Activated CD4-positive, alpha-beta memory T cell treated with anti-CD3 and anti-CD28 coated beads, Interleukin-2, amount 10 ng/mL, durations not matched to agents 7 days and 5 days (primary cell): ENCODE data around the gene CHN2. TPM values are rescaled to one million over a fixed set of nuclear protein-coding genes. Genes with fewer than 3 reads are reported as not detected.
A peak's percentile ranks its signal among the peaks of the same experiment; 100 is the strongest.

ENCODE experiments used
- CTCF ChIA-PET: fragments of 350-600 bp; sonication (Branson Sonifier 250); formaldehyde crosslinking; loops from one replicate; lab custom pipeline; 2021; ENCODE audit warnings: antibody characterized with exemption, inconsistent platforms; lab: Charles Lee
- POLR2A ChIA-PET: fragments of 350-600 bp; sonication (Branson Sonifier 250); formaldehyde crosslinking; loops from one replicate; lab custom pipeline; 2021; ENCODE audit warnings: antibody characterized with exemption; lab: Charles Lee
- DNase-seq: peaks from one replicate; pipeline ENCODE4 v3.0.0-alpha.2; 2020
- H3K27ac Mint-ChIP-seq: one replicate; pipeline ENCODE4 v1.8.0; 2021; ENCODE audit warnings: mild to moderate bottlenecking, mixed read lengths
- H3K27me3 Mint-ChIP-seq: one replicate; pipeline ENCODE4 v1.8.0; 2021; ENCODE audit warnings: mixed read lengths
- H3K36me3 Mint-ChIP-seq: one replicate; pipeline ENCODE4 v1.8.0; 2021; ENCODE audit warnings: low read depth, mixed read lengths
- H3K4me1 Mint-ChIP-seq: one replicate; pipeline ENCODE4 v1.8.0; 2021; ENCODE audit warnings: mixed read lengths
- H3K4me3 Mint-ChIP-seq: one replicate; pipeline ENCODE4 v1.8.0; 2021; ENCODE audit warnings: mild to moderate bottlenecking, mixed read lengths
- H3K9me3 Mint-ChIP-seq: one replicate; pipeline ENCODE4 v1.8.0; 2021; ENCODE audit warnings: mixed read lengths
- total RNA-seq, 2 experiments: library from RNA; stranded (reverse); gene quantifications; one replicate each; pipeline ENCODE4 v1.2.3, GENCODE V29; 2021

CHN2 gene
- total RNA-seq, 2 experiments from 2014 or later = 6.8 to 7.4 TPM

DNA sequence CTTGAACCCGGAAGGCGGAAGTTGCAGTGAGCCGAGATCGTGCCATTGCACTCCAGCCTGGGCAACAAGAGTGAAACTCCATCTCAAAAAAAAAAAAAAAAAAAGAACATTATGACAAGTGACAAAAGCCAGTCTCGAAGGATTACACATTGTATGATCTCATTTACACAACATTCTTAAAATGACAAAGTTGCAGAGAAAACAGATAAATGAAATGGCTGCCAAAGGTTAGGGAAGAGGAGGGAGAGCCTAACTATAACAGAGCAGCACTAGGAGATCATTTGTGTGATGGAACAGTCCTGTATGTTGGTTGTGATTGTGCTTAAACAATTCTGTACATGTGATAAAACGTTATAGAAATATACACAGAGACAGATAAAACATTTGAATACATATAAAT is 32.0 kb upstream of the CHN2 start:
- Mint-ChIP-seq H3K4me3 (no peak overlapping the region), H3K4me1 (no peaks in the 10 kb centered on the region), H3K36me3 (peaks cover 2% of the 10 kb centered on the region), H3K27me3 (peaks cover 24% of the 10 kb centered on the region), H3K27ac (no peak overlapping the region), H3K9me3 (no peaks in the 10 kb centered on the region)
- ChIA-PET POLR2A (no interaction called here), CTCF (no interaction called here)
- DNase-seq = no peak

DNA sequence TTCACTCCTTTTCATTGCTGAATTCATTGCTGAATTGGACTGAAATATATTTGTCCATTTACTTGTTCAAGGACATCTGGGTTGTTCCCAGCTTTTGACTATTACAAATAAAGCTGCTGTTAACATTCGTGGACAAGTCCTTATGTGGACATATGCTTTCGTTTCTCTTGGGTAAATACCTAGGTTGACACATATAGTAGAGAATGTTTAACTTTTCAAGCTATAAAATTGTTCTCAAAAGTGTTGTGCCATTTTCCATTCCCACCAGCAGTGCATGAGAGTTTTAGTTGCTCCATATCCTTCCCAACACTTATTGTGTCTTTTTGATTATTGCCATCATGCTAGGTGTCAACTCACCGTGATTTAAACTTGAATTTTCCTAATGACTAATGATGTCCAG is 30.7 kb upstream of the CHN2 start:
- no peak for DNase-seq
- peaks cover 2% of the 10 kb centered on the region for H3K36me3 Mint-ChIP-seq
- H3K27me3 Mint-ChIP-seq = peaks cover 24% of the 10 kb centered on the region
- H3K9me3 Mint-ChIP-seq = no peaks in the 10 kb centered on the region
- ChIA-PET POLR2A (no interaction called here), CTCF (interaction anchor here (0.7 kb wide), 1 partner anchor 243 kb away, joined by 3 read pairs; no protein-coding TSS in a partner anchor)
- H3K4me1 Mint-ChIP-seq = no peaks in the 10 kb centered on the region
- H3K27ac Mint-ChIP-seq = no peak overlapping the region
- H3K4me3 Mint-ChIP-seq = no peak overlapping the region

- Mint-ChIP-seq H3K27ac (no peak overlapping the region), H3K9me3 (no peaks in the 10 kb centered on the region), H3K4me1 (no peaks in the 10 kb centered on the region), H3K4me3 (no peak overlapping the region), H3K36me3 (peaks cover 2% of the 10 kb centered on the region), H3K27me3 (peaks cover 14% of the 10 kb centered on the region)
- ChIA-PET POLR2A (no interaction called here), CTCF (no interaction called here)
- DNase-seq = no peak
Observed at GRCh38 chr7:29167721-29168120, 26.9 kb upstream of the CHN2 start.

DNA sequence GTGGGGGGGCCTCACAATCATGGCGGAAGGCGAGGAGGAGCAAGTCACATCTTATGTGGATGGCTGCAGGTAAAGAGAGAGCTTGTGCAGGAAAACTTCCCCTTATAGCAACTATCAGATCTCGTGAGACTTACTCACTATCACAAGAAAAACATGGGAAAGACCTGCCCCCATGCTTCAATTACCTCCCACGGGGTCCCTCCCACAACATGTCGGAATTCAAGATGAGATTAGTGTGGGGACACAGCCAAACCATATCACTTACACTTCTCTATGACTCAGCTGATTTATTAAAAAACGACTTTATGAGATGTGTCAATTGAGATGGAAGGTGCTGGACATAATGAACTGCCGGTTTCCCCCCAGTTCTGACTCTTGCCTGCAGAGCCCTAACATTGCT is 23.8 kb upstream of the CHN2 start:
- ChIA-PET CTCF (no interaction called here), POLR2A (no interaction called here)
- no peak overlapping the region for H3K4me3 Mint-ChIP-seq
- H3K36me3 Mint-ChIP-seq = peaks cover 2% of the 10 kb centered on the region
- DNase-seq = no peak
- H3K27me3 Mint-ChIP-seq = peaks cover 6% of the 10 kb centered on the region
- H3K27ac Mint-ChIP-seq = no peak overlapping the region
- no peaks in the 10 kb centered on the region for H3K4me1 Mint-ChIP-seq
- H3K9me3 Mint-ChIP-seq = no peaks in the 10 kb centered on the region

DNA sequence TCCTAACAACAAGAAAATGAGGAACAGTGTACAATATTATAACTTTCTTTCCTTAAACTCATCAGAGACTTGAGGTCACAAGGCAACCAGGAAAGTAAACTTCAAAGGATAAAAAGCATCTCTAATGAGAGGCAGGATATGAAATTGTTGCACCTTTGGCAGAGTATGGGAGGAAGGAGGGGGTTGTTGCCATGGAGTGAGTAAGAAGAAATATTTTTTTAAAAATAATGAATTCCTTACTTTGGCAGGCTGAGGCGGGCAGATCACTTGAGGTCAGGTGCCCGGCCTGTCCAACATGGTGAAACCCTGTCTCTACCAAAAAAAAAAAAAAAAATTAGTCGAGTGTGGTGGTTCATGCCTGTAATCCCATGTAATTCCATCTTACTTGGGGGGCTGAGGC is 21.1 kb upstream of the CHN2 start:
- Mint-ChIP-seq H3K9me3 (no peaks in the 10 kb centered on the region), H3K27me3 (peaks cover 9% of the 10 kb centered on the region), H3K4me1 (peaks cover 10% of the 10 kb centered on the region), H3K27ac (no peak overlapping the region), H3K4me3 (no peak overlapping the region), H3K36me3 (no peaks in the 10 kb centered on the region)
- CTCF ChIA-PET = no interaction called here
- DNase-seq = no peak
- POLR2A ChIA-PET = no interaction called here

DNA sequence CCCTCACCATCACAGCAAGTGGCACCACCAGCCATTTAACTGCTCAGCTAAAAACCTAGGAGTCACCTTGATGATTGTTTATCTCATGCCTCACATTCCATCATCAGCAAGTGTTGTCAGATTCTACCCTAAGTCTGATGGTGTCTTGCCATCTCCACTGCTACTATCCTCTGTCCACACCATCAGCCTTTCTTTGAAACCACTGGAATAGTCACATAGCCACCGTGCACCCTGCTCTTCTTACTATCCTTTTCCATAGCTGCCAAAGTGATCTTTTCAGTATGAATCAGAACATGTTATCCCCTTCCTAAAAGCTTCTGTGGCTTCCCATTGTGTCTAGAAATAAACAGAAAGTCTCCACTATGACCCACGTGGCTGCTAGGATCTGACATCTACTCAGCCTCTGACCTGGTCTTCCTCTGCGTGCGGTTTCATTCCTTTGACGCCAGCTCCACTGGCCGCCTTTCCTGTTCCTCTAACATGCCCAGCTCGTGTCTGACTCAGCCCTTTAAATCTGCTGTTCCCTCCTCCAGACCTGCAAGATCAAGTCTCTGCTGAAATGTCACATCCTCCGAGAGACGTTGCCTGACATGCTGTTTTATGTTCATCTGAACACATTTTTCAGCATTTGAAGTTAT is 16.5 kb upstream of the CHN2 start:
- peak; percentile 30 for DNase-seq
- no peak overlapping the region for H3K27ac Mint-ChIP-seq
- H3K9me3 Mint-ChIP-seq = no peaks in the 10 kb centered on the region
- no peak overlapping the region for H3K4me3 Mint-ChIP-seq
- peaks cover 11% of the 10 kb centered on the region for H3K27me3 Mint-ChIP-seq
- ChIA-PET CTCF (no interaction called here), POLR2A (no interaction called here)
- H3K4me1 Mint-ChIP-seq = peaks cover 12% of the 10 kb centered on the region
- H3K36me3 Mint-ChIP-seq = no peaks in the 10 kb centered on the region

DNA sequence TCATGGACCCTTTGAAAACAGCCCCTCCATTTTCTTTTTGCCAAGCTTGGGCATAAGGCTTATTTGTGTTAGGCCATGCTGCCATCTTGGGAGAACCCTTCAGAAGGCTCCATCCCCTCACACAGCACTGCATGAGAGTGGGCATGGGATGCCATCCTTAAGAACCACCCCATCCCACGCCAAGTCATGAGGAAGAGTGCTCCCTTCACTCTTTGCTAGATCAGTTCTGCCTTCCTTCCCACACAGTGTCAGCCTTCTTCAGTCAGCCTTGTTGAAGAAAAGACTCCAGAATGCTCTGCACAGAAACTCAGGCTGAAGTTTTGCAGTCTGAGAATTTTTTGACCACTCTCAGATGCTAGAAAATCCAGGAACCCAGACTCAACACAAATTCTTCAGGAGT is 15.5 kb upstream of the CHN2 start:
- Mint-ChIP-seq H3K4me3 (no peak overlapping the region), H3K27ac (no peak overlapping the region), H3K4me1 (peaks cover 12% of the 10 kb centered on the region), H3K27me3 (peaks cover 11% of the 10 kb centered on the region), H3K36me3 (no peaks in the 10 kb centered on the region), H3K9me3 (no peaks in the 10 kb centered on the region)
- ChIA-PET CTCF (no interaction called here), POLR2A (no interaction called here)
- DNase-seq = no peak

GRCh38 chr7:29184599-29184998 is 10.0 kb upstream of the CHN2 start:
- Mint-ChIP-seq H3K36me3 (no peaks in the 10 kb centered on the region), H3K4me3 (no peak overlapping the region), H3K27me3 (peaks cover 5% of the 10 kb centered on the region), H3K27ac (no peak overlapping the region), H3K9me3 (no peaks in the 10 kb centered on the region), H3K4me1 (peaks cover under 1% of the 10 kb centered on the region)
- DNase-seq = no peak
- ChIA-PET CTCF (no interaction called here), POLR2A (no interaction called here)

DNA sequence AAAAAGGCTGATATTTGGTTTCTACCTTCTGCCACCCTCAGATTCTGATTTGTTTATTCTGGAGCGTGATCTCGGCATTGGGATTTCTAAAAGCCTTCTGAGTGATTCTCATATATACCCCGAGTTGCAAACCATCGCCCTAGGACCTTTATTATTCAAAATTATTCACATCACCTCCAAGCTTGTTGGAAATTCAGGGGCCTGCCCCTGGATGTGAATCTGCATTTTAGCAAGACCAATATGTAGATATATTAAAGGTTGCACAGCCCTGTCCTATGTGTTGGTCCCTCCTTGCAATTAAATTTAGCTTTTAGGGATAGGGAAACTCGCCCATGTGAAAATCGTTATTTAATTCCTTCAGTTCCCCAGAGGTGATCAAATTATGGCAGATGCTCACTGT is 9.0 kb upstream of the CHN2 start:
- POLR2A ChIA-PET = no interaction called here
- no peak overlapping the region for H3K27ac Mint-ChIP-seq
- peaks cover 2% of the 10 kb centered on the region for H3K4me1 Mint-ChIP-seq
- H3K9me3 Mint-ChIP-seq = no peaks in the 10 kb centered on the region
- CTCF ChIA-PET = no interaction called here
- DNase-seq = no peak
- peaks cover 13% of the 10 kb centered on the region for H3K27me3 Mint-ChIP-seq
- no peaks in the 10 kb centered on the region for H3K36me3 Mint-ChIP-seq
- no peak overlapping the region for H3K4me3 Mint-ChIP-seq

DNA sequence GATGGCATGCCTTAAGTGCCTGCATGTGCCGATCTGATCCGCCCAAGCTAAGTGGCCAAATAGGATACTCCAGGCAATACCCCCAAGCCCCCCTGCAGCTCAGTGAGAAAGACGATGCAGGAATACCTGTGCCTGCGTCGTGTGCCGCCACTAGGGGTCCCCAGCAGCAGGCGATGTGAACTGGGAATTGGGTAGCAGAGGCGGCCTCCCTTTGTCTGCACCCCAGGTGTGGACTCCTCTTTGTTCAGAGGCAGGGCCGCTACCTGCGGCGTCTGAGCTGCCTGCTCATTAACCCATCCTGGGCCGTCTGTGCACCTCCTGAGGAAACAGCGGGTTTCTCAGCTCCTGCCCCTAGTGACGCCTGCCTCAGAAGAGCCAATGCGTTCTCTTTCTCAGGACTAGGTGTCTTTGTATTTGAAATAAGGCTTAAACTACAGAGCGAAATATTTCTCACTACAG is 4.8 kb upstream of the CHN2 start:
- H3K9me3 Mint-ChIP-seq = no peaks in the 10 kb centered on the region
- peaks cover 2% of the 10 kb centered on the region for H3K4me1 Mint-ChIP-seq
- peaks cover 39% of the 10 kb centered on the region for H3K27me3 Mint-ChIP-seq
- H3K4me3 Mint-ChIP-seq = no peak overlapping the region
- CTCF ChIA-PET = interaction anchor here (0.5 to 2.0 kb wide), 20 partner anchors 9 to 227 kb away, joined by 3 to 23 read pairs (median 4); no protein-coding TSS in a partner anchor
- H3K36me3 Mint-ChIP-seq = no peaks in the 10 kb centered on the region
- peak; percentile 52 for DNase-seq
- H3K27ac Mint-ChIP-seq = no peak overlapping the region
- POLR2A ChIA-PET = no interaction called here

DNA sequence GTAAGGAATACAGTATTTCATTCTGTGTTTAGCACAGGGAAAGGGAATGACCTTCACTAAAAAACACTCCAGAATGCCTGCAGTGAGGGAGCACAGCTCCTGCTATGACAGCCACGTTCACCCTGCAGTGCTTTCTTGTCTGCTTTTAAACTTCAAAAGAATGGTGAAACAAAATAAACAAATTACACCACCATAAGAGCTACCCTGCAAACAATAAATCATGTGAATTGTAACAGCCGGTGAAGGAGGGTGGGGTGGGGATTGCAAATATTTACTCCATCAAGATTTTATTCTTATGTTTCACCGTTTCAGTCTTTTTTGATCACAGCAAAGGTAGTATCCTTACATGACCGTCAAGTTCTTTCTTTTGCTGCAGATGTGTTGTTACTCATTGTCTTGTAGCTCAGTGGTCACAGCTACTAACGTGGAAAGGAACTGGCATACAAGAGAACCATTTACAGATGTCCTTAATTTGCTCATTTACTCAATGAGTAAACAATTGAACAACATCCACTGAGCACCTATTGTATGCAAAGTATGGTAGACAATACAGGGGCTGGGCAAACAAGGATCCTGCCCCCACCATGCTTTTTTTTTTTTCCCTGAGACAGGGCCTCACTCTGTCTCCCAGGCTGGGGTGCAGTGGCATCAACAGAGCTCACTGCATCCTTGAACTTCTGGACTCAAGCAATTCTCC is 4.1 kb upstream of the CHN2 start:
- Mint-ChIP-seq H3K27me3 (peaks cover 45% of the 10 kb centered on the region), H3K4me3 (no peak overlapping the region), H3K36me3 (no peaks in the 10 kb centered on the region), H3K27ac (no peak overlapping the region), H3K4me1 (peaks cover 7% of the 10 kb centered on the region), H3K9me3 (no peaks in the 10 kb centered on the region)
- CTCF ChIA-PET = interaction anchor here (0.6 to 2.0 kb wide), 12 partner anchors 9 to 225 kb away, joined by 3 to 23 read pairs (median 5); no protein-coding TSS in a partner anchor
- no peak for DNase-seq
- POLR2A ChIA-PET = no interaction called here

DNA sequence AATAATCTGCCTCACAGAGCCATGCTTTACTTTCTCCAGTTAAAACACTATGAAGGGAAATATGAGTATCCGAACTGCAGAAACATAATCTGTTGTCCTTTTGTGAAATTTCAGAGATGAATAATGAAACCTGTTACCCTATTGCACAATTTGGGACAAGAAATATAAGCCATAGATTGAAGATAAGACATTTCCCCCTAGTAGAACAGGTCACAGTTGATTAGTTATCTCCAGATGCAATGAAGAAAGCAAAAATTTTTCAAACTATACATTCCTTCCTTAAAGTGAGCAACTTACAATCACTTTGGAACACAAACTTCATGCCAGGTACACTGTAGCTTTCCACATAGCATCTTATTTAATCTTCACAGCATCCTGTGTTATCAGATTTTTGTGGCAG is 2.3 kb upstream of the CHN2 start:
- no peaks in the 10 kb centered on the region for H3K36me3 Mint-ChIP-seq
- CTCF ChIA-PET = no interaction called here
- no peak for DNase-seq
- peaks cover 23% of the 10 kb centered on the region for H3K4me1 Mint-ChIP-seq
- H3K27me3 Mint-ChIP-seq = peaks cover 61% of the 10 kb centered on the region
- H3K9me3 Mint-ChIP-seq = no peaks in the 10 kb centered on the region
- POLR2A ChIA-PET = no interaction called here
- no peak overlapping the region for H3K27ac Mint-ChIP-seq
- no peak overlapping the region for H3K4me3 Mint-ChIP-seq

GRCh38 chr7:29192811-29193210 is 1.8 kb upstream of the CHN2 start:
- H3K9me3 Mint-ChIP-seq = no peaks in the 10 kb centered on the region
- no peak overlapping the region for H3K4me3 Mint-ChIP-seq
- no peak overlapping the region for H3K27ac Mint-ChIP-seq
- H3K4me1 Mint-ChIP-seq = peaks cover 23% of the 10 kb centered on the region
- no peak for DNase-seq
- peaks cover 66% of the 10 kb centered on the region for H3K27me3 Mint-ChIP-seq
- ChIA-PET CTCF (no interaction called here), POLR2A (no interaction called here)
- H3K36me3 Mint-ChIP-seq = no peaks in the 10 kb centered on the region
